ENCODE data around the gene CBLIF. TPM values are rescaled to one million over a fixed set of nuclear protein-coding genes. Genes with fewer than 3 reads are reported as not detected.

CBLIF gene
- total and polyA plus RNA-seq, 2 of the 8 experiments (the other 6 are each of a cell fraction or from before 2014, with no cell fraction given) = not detected

DNA sequence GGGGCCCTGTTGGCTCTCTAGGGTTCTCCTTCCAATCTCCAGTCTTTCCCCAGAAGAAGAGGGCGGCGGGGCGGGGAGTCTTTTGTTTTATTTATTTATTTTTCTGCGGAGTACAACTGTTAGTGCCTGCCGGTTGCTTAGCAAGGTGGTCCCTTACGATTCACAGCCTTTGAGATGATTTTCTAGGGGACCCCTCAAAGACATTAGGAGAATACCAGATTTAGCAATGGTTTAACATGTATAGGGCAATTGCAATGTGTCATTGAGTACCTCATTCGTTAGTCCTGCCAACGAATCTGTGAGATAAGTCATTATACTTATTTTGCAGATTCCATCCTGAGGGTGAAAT, 34.4 kb downstream of the CBLIF start (continued):
- TF ChIP-seq, protein P1, sequence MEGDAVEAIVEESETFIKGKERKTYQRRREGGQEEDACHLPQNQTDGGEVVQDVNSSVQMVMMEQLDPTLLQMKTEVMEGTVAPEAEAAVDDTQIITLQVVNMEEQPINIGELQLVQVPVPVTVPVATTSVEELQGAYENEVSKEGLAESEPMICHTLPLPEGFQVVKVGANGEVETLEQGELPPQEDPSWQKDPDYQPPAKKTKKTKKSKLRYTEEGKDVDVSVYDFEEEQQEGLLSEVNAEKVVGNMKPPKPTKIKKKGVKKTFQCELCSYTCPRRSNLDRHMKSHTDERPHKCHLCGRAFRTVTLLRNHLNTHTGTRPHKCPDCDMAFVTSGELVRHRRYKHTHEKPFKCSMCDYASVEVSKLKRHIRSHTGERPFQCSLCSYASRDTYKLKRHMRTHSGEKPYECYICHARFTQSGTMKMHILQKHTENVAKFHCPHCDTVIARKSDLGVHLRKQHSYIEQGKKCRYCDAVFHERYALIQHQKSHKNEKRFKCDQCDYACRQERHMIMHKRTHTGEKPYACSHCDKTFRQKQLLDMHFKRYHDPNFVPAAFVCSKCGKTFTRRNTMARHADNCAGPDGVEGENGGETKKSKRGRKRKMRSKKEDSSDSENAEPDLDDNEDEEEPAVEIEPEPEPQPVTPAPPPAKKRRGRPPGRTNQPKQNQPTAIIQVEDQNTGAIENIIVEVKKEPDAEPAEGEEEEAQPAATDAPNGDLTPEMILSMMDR (IDR thresholded peaks at IDR 0.05; ENCODE audit: control extremely low read depth in 1 of 3, insufficient read depth in 1 of 3, low read depth in 1 of 3, low read length in 3 of 3) = no peak
- TF ChIP-seq TCF12 (IDR thresholded peaks at IDR 0.05; ENCODE audit: low read depth, low read length) (no peak), GTF2F1 (IDR thresholded peaks at IDR 0.05; ENCODE audit: borderline replicate concordance, low read depth, low read length) (no peak), KDM4A (IDR thresholded peaks at IDR 0.05; ENCODE audit: low read depth, low read length, severe bottlenecking) (no peak), KDM5A (IDR thresholded peaks at IDR 0.05; ENCODE audit: low read length) (no peak)

All from H1 (cell line).